OCI-LY3 (cell line): ENCODE results near the gene DMGDH.

Experiments
- CTCF ChIP-seq: fragments of 200-600, 300-600 bp; sonication (generic); IDR thresholded peaks from 2 replicates; pipeline ENCODE4 v1.5.1; 2014; ENCODE audit warnings: antibody characterized with exemption, low read length, low read depth
- EZH2phosphoT487 ChIP-seq: fragments of 200-600 bp; shearing (Covaris generic); IDR thresholded peaks from 2 replicates; pipeline ENCODE4 v1.6.1; 2018; ENCODE audit warnings: antibody characterized with exemption, mixed run types, low read depth

GRCh38 chr5:78992146-78992545 lies 77.3 kb downstream of the DMGDH start:
- TF ChIP-seq CTCF (no peak), EZH2phosphoT487 (no peak)
